ENCODE measurements around the gene KCNH6.

GRCh38 chr17:63475491-63476412 is 47.4 kb upstream of the KCNH6 start:
- TF ChIP-seq REST (IDR thresholded peaks at IDR 0.05; ENCODE audit: low read depth) (no peak), FOXM1 (IDR thresholded peaks at IDR 0.05; ENCODE audit: borderline replicate concordance, low read depth) (no peak), YY1 (IDR thresholded peaks at IDR 0.05; ENCODE audit: low read depth) (no peak), RAD21 (IDR thresholded peaks at IDR 0.05; ENCODE audit: low read depth) (no peak), CEBPB (IDR thresholded peaks at IDR 0.05) (no peak)
